Neuronal stem cell (in vitro differentiated cells): ENCODE data around the gene DLD.

ENCODE experiments used
- DNase-seq: peaks from one replicate; pipeline ENCODE4 v3.0.0-alpha.2; 2013; ENCODE audit warnings: low spot score
- H2AFZ ChIP-seq: one replicate; pipeline ENCODE4 v1.6.1; 2013; ENCODE audit warnings: mild to moderate bottlenecking, low read length, inconsistent platforms
- H2AK5ac ChIP-seq: 2 replicates; pipeline ENCODE4 v1.6.1; 2013; ENCODE audit warnings: low read depth, mild to moderate bottlenecking, inconsistent platforms, low read length, moderate library complexity, mixed read lengths
- H2BK120ac ChIP-seq: 2 replicates; pipeline ENCODE4 v1.6.1; 2013; ENCODE audit warnings: low read depth, mild to moderate bottlenecking, inconsistent platforms, low read length, moderate library complexity, mixed read lengths
- H2BK12ac ChIP-seq: one replicate; pipeline ENCODE4 v1.6.1; 2013; ENCODE audit warnings: low read length, inconsistent platforms
- H2BK15ac ChIP-seq: 2 replicates; pipeline ENCODE4 v1.6.1; 2013; ENCODE audit warnings: mild to moderate bottlenecking, low read length, inconsistent platforms, mixed read lengths
- H2BK5ac ChIP-seq: one replicate; pipeline ENCODE4 v1.6.1; 2013; ENCODE audit warnings: inconsistent platforms, mild to moderate bottlenecking, low read length, moderate library complexity
- H3K14ac ChIP-seq: one replicate; pipeline ENCODE4 v1.6.1; 2013; ENCODE audit warnings: low read length, inconsistent platforms
- H3K18ac ChIP-seq: 2 replicates; pipeline ENCODE4 v1.6.1; 2013; ENCODE audit warnings: low read length, inconsistent platforms
- H3K23ac ChIP-seq: 2 replicates; pipeline ENCODE4 v1.6.1; 2013; ENCODE audit warnings: low read depth, mild to moderate bottlenecking, mixed read lengths, low read length, inconsistent platforms; ENCODE audit not compliant: poor library complexity
- H3K27ac ChIP-seq: replicated peaks from 3 replicates; pipeline ENCODE4 v1.5.1; 2013; ENCODE audit warnings: low read length, inconsistent platforms
- H3K27me3 ChIP-seq, 3 experiments: 2 replicates each; pipeline ENCODE4 v1.6.1; 2013; ENCODE audit warnings: low read length in 3 of 3, mild to moderate bottlenecking in 2 of 3, inconsistent platforms in 1 of 3, low read depth in 1 of 3, mixed read lengths in 1 of 3, moderate library complexity in 1 of 3; ENCODE audit not compliant: control insufficient read depth in 3 of 3, insufficient read depth in 3 of 3
- H3K36me3 ChIP-seq, 2 donors: replicated peaks in 1 of 2; 2 replicates each; pipeline ENCODE4 v1.6.1; 2013; ENCODE audit warnings: low read length in 2 of 2; ENCODE audit not compliant: control insufficient read depth in 2 of 2, insufficient read depth in 2 of 2
- H3K4ac ChIP-seq: 2 replicates; pipeline ENCODE4 v1.6.1; 2013; ENCODE audit warnings: inconsistent platforms, mild to moderate bottlenecking, low read length, moderate library complexity
- H3K4me1 ChIP-seq, 2 donors: 1 replicate in 1 of 2; 2 replicates in 1 of 2; pipeline ENCODE4 v1.6.1; 2013; ENCODE audit warnings: low read length in 2 of 2, low read depth in 1 of 2; ENCODE audit not compliant: control insufficient read depth in 2 of 2, insufficient read depth in 1 of 2
- H3K4me2 ChIP-seq: one replicate; pipeline ENCODE4 v1.6.1; 2013; ENCODE audit warnings: mild to moderate bottlenecking, low read length, inconsistent platforms; ENCODE audit not compliant: insufficient read depth, poor library complexity, severe bottlenecking
- H3K4me3 ChIP-seq, 2 donors: 2 replicates each; pipeline ENCODE4 v1.5.1; 2013; ENCODE audit warnings: low read length in 2 of 2, mild to moderate bottlenecking in 2 of 2, inconsistent platforms in 1 of 2, moderate library complexity in 1 of 2
- H3K79me1 ChIP-seq: one replicate; pipeline ENCODE4 v1.6.1; 2013; ENCODE audit warnings: low read depth, mild to moderate bottlenecking, inconsistent platforms, low read length, moderate library complexity
- H3K9ac ChIP-seq: one replicate; pipeline ENCODE4 v1.6.1; 2013; ENCODE audit warnings: mild to moderate bottlenecking, low read depth, low read length, inconsistent platforms; ENCODE audit not compliant: poor library complexity
- H3K9me3 ChIP-seq, 2 donors: replicated peaks in 1 of 2; 2 replicates each; pipeline versions ENCODE3 to v1.6.1; 2013; ENCODE audit warnings: low read length in 2 of 2, mild to moderate bottlenecking in 2 of 2, inconsistent platforms in 1 of 2, low read depth in 1 of 2, mixed read lengths in 1 of 2, moderate library complexity in 1 of 2; ENCODE audit not compliant: control insufficient read depth in 2 of 2, insufficient read depth in 1 of 2
- H4K8ac ChIP-seq: one replicate; pipeline ENCODE4 v1.6.1; 2013; ENCODE audit warnings: low read depth, mild to moderate bottlenecking, inconsistent platforms, low read length, moderate library complexity
- H4K91ac ChIP-seq: one replicate; pipeline ENCODE4 v1.6.1; 2013; ENCODE audit warnings: low read length, low read depth, mild to moderate bottlenecking, inconsistent platforms; ENCODE audit not compliant: poor library complexity
- WGBS, 2 donors: extraction: QIAGEN DNeasy Blood & Tissue Kit; methylation state at CpG; one replicate each; pipeline ENCODE4 v1.1.7; 2013; ENCODE audit warnings: missing lambda C conversion rate in 2 of 2, mixed read lengths in 1 of 2; ENCODE audit not compliant: insufficient read length in 2 of 2, insufficient replicate concordance in 1 of 2; ENCODE audit errors: extremely low coverage in 2 of 2; 5-methylcytosine and 5-hydroxymethylcytosine counted together

DLD gene

DNA sequence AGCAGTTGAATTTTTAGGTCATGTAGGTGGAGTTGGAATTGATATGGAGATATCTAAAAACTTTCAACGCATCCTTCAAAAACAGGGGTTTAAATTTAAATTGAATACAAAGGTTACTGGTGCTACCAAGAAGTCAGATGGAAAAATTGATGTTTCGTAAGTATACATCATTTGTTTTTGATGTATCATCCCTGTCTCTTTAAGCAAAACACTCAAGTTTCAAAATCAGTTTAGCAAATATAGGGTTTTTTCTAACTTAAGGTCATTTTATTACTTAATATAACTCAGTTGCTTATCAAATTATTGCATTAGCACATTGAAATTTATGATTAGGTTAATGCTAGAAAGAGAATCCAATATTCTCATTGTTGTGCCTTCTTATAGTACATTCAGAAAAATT, 24.6 kb downstream of the DLD start:
- no peak overlapping the region for H2BK12ac ChIP-seq
- H3K27ac ChIP-seq = no peak overlapping the region
- H3K36me3 ChIP-seq = peaks cover 12 to 99% of the 10 kb centered on the region in 2 donors
- H3K14ac ChIP-seq = no peak overlapping the region
- no peak overlapping the region for H2AK5ac ChIP-seq
- H4K8ac ChIP-seq = no peak overlapping the region
- H3K4ac ChIP-seq = no peak overlapping the region
- H3K9ac ChIP-seq = no peak overlapping the region
- H3K79me1 ChIP-seq = no peaks in the 10 kb centered on the region
- no peaks in the 10 kb centered on the region for H3K27me3 ChIP-seq
- no peak for DNase-seq
- H4K91ac ChIP-seq = no peak overlapping the region
- H3K9me3 ChIP-seq = no peaks in the 10 kb centered on the region
- no peak overlapping the region for H2AFZ ChIP-seq
- WGBS, 2 donors = no CpG with 5 or more reads among the region's 2 CpGs
- no peak overlapping the region for H3K18ac ChIP-seq
- H2BK5ac ChIP-seq = no peak overlapping the region
- no peak overlapping the region for H2BK120ac ChIP-seq
- H3K4me2 ChIP-seq = no peak overlapping the region
- no peak overlapping the region for H2BK15ac ChIP-seq
- no peak overlapping the region for H3K4me3 ChIP-seq
- H3K4me1 ChIP-seq = no peaks in the 10 kb centered on the region
- H3K23ac ChIP-seq = no peak overlapping the region

- DNase-seq = no peak
- no peak overlapping the region for H3K4me2 ChIP-seq
- no peak overlapping the region for H2AK5ac ChIP-seq
- H4K8ac ChIP-seq = no peak overlapping the region
- H2AFZ ChIP-seq = no peak overlapping the region
- H2BK12ac ChIP-seq = no peak overlapping the region
- no peak overlapping the region for H3K4me3 ChIP-seq
- no peaks in the 10 kb centered on the region for H3K4me1 ChIP-seq
- no peak overlapping the region for H4K91ac ChIP-seq
- no peak overlapping the region for H3K27ac ChIP-seq
- no peaks in the 10 kb centered on the region for H3K27me3 ChIP-seq
- no peak overlapping the region for H3K18ac ChIP-seq
- H2BK15ac ChIP-seq = no peak overlapping the region
- H3K36me3 ChIP-seq = peaks cover 15 to 99% of the 10 kb centered on the region in 2 donors
- H2BK5ac ChIP-seq = no peak overlapping the region
- no peak overlapping the region for H3K4ac ChIP-seq
- H2BK120ac ChIP-seq = no peak overlapping the region
- H3K79me1 ChIP-seq = no peaks in the 10 kb centered on the region
- no peak overlapping the region for H3K14ac ChIP-seq
- H3K9ac ChIP-seq = no peak overlapping the region
- no peak overlapping the region for H3K23ac ChIP-seq
- H3K9me3 ChIP-seq = no peaks in the 10 kb centered on the region
- no CpG with 5 or more reads among the region's 3 CpGs for WGBS, 2 donors
Observed at GRCh38 chr7:107917763-107918651, 27.0 kb downstream of the DLD start.

DNA sequence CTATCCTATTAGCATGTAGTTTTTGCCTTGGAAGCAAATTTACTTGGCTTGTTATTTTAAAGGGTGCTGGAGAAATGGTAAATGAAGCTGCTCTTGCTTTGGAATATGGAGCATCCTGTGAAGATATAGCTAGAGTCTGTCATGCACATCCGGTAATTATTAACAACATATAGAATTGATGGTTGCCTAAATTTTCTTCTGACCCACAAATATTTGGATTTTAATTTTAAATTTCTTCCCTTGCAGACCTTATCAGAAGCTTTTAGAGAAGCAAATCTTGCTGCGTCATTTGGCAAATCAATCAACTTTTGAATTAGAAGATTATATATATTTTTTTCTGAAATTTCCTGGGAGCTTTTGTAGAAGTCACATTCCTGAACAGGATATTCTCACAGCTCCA, 28.0 kb downstream of the DLD start:
- H2BK120ac ChIP-seq = no peak overlapping the region
- no peak overlapping the region for H2BK5ac ChIP-seq
- H4K91ac ChIP-seq = no peak overlapping the region
- peaks cover 19 to 100% of the 10 kb centered on the region in 2 donors for H3K36me3 ChIP-seq
- H3K14ac ChIP-seq = no peak overlapping the region
- WGBS, 2 donors = no CpG with 5 or more reads among the region's 2 CpGs
- H3K27me3 ChIP-seq = no peaks in the 10 kb centered on the region
- no peak overlapping the region for H3K27ac ChIP-seq
- H3K4ac ChIP-seq = no peak overlapping the region
- no peak overlapping the region for H3K18ac ChIP-seq
- no peak overlapping the region for H2AK5ac ChIP-seq
- no peak overlapping the region for H3K23ac ChIP-seq
- H2BK15ac ChIP-seq = no peak overlapping the region
- no peak overlapping the region for H2BK12ac ChIP-seq
- no peak for DNase-seq
- H3K9me3 ChIP-seq = no peaks in the 10 kb centered on the region
- H3K9ac ChIP-seq = no peak overlapping the region
- no peaks in the 10 kb centered on the region for H3K79me1 ChIP-seq
- no peak overlapping the region for H3K4me3 ChIP-seq
- H3K4me2 ChIP-seq = no peak overlapping the region
- no peak overlapping the region for H4K8ac ChIP-seq
- H2AFZ ChIP-seq = no peak overlapping the region
- no peaks in the 10 kb centered on the region for H3K4me1 ChIP-seq

DNA sequence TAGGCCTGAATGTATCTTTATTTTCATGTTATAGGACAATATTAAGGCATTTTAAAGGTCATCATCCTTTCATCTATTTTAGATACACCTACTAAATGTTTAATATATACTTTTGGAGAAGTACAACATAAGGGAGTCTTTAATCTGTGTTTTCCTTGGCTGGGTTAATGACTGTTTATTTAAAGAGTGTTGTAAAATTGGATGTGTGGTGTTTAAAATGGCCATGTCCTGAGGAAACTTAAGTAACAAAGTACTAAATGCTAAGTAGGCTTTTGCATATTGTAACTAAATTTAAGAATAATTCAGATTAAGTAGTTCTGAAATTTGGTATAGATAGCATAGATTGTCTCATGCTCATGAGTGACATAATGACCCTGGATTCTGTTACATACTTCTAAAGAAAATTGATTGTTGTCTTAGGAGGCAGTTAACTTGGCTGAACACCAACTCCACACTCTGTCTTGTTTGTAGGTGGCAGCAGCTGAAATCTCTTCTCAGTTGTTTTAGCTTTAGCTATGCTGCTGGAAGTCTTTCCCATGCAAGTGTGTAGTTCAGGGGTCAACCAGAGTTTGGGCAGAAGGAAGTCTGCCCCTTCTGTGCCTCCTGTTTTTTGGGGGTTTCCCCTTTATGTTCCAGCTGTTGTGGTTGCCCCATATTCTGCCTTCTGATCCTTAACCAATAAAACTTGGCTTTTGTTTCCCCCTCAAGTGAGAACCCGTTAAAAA, 29.2 kb downstream of the DLD start:
- H3K27ac ChIP-seq = no peak overlapping the region
- H3K9ac ChIP-seq = no peak overlapping the region
- no peak overlapping the region for H3K18ac ChIP-seq
- H3K23ac ChIP-seq = no peak overlapping the region
- no peak overlapping the region for H3K14ac ChIP-seq
- no CpG with 5 or more reads among the region's 1 CpG for WGBS, 2 donors
- no peak overlapping the region for H2BK120ac ChIP-seq
- H2BK5ac ChIP-seq = no peak overlapping the region
- no peaks in the 10 kb centered on the region for H3K27me3 ChIP-seq
- no peak overlapping the region for H3K4ac ChIP-seq
- DNase-seq = no peak
- no peaks in the 10 kb centered on the region for H3K79me1 ChIP-seq
- no peak overlapping the region for H2AK5ac ChIP-seq
- no peak overlapping the region for H3K4me2 ChIP-seq
- no peak overlapping the region for H2BK12ac ChIP-seq
- H4K91ac ChIP-seq = no peak overlapping the region
- no peaks in the 10 kb centered on the region for H3K4me1 ChIP-seq
- H2AFZ ChIP-seq = no peak overlapping the region
- H2BK15ac ChIP-seq = no peak overlapping the region
- no peak overlapping the region for H3K4me3 ChIP-seq
- no peaks in the 10 kb centered on the region for H3K9me3 ChIP-seq
- H3K36me3 ChIP-seq = peaks cover 24 to 100% of the 10 kb centered on the region in 2 donors
- no peak overlapping the region for H4K8ac ChIP-seq
